ENCODE results near the gene KIAA0232. TPM values are rescaled to one million over a fixed set of nuclear protein-coding genes. Genes with fewer than 3 reads are reported as not detected.

KIAA0232 gene
- total RNA-seq, 1 donor from 2014 or later: 28.1 TPM

DNA sequence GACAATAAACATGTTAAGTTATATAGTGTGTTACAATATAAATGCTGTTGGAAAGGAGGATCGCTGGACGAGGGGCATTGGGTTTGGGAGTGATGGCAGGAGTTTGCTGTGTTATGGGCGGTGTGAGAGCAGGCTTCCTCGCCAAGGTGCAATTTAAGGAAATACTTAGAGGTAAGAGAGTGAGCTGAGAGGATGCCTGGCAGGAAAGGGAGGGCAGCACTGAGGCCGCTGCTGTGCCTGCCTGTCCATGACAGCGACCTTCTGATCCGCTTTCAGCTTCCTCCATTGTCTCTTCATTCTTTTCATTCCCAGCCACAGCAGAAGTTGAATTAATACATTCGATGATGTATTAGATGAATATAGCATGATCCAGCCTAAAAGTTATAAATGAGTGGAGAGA lies 85.9 kb downstream of the KIAA0232 start:
- intact Hi-C loops (cut with DNase I): no loop called here
- no peaks in the 10 kb centered on the region for H3K27me3 ChIP-seq (ENCODE audit: low read depth)
- DNase-seq (no peak), ATAC-seq (no peak)
- no peak overlapping the region for H3K27ac ChIP-seq
- H3K4me1 ChIP-seq: peaks cover 8% of the 10 kb centered on the region
- TF ChIP-seq, protein P1, sequence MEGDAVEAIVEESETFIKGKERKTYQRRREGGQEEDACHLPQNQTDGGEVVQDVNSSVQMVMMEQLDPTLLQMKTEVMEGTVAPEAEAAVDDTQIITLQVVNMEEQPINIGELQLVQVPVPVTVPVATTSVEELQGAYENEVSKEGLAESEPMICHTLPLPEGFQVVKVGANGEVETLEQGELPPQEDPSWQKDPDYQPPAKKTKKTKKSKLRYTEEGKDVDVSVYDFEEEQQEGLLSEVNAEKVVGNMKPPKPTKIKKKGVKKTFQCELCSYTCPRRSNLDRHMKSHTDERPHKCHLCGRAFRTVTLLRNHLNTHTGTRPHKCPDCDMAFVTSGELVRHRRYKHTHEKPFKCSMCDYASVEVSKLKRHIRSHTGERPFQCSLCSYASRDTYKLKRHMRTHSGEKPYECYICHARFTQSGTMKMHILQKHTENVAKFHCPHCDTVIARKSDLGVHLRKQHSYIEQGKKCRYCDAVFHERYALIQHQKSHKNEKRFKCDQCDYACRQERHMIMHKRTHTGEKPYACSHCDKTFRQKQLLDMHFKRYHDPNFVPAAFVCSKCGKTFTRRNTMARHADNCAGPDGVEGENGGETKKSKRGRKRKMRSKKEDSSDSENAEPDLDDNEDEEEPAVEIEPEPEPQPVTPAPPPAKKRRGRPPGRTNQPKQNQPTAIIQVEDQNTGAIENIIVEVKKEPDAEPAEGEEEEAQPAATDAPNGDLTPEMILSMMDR (IDR thresholded peaks at IDR 0.05): no peak
- H3K36me3 ChIP-seq: peaks cover 74% of the 10 kb centered on the region
- no peaks in the 10 kb centered on the region for H3K9me3 ChIP-seq
- no peak overlapping the region for H3K4me3 ChIP-seq

DNA sequence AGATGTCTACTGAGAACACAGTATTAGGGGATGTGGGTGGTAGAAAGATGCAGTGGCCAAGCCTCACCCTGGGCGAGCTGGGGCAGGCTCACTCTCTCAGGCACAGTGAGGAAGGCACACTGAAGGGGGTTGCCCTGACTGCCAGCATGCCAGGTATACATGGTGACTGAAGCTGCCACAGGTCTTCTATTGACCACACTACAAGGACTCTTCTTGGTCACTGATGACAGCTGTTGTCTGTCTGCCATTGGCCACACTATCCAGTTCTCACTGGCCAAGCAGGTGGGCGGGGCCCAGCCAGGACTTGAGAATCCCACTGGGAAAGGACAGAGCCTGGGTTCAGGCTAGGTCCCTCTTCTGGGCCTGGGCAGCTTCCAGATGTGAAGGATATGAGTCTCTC lies 87.4 kb downstream of the KIAA0232 start:
- no peaks in the 10 kb centered on the region for H3K27me3 ChIP-seq (ENCODE audit: low read depth)
- H3K27ac ChIP-seq: no peak overlapping the region
- TF ChIP-seq, protein P1 (IDR thresholded peaks at IDR 0.05): no peak
- H3K36me3 ChIP-seq: peaks cover 72% of the 10 kb centered on the region
- H3K4me3 ChIP-seq: no peak overlapping the region
- peaks cover 16% of the 10 kb centered on the region for H3K4me1 ChIP-seq
- no peaks in the 10 kb centered on the region for H3K9me3 ChIP-seq
- DNase-seq (no peak), ATAC-seq (peak; percentile 9 to 32)
- intact Hi-C loops (cut with DNase I): loop anchor here (10.0 kb wide), 1 partner anchor 155 kb away; the partner anchor contains the start of gene BLOC1S4

DNA sequence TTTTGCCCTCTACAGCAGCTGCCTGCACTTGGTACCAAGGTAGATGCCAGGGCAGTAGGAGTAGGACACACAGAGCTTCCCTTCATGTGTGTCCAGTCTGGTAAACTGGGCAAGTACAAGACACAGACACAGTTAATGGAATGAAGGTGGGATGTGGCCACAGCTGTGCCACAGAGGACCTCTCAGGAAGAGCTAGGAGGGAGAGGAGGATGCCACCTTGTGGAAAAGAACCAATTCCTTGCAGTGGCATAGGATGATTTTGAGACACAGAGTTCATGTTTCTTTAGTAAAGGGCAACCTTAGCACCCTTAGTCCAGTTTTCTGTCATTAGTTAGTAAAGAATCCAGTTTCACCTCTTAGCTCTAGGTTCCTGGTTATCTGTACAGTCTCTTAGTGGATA lies 90.8 kb downstream of the KIAA0232 start:
- H3K4me1 ChIP-seq: peaks cover 31% of the 10 kb centered on the region
- DNase-seq: no peak
- H3K27ac ChIP-seq: no peak overlapping the region
- intact Hi-C loops (cut with DNase I): loop anchor here (10.0 kb wide), 1 partner anchor 158 kb away; the partner anchor contains the start of gene BLOC1S4
- ATAC-seq: no peak
- no peaks in the 10 kb centered on the region for H3K27me3 ChIP-seq (ENCODE audit: low read depth)
- H3K9me3 ChIP-seq: no peaks in the 10 kb centered on the region
- TF ChIP-seq, protein P1 (IDR thresholded peaks at IDR 0.05): no peak
- peaks cover 70% of the 10 kb centered on the region for H3K36me3 ChIP-seq
- no peak overlapping the region for H3K4me3 ChIP-seq

DNA sequence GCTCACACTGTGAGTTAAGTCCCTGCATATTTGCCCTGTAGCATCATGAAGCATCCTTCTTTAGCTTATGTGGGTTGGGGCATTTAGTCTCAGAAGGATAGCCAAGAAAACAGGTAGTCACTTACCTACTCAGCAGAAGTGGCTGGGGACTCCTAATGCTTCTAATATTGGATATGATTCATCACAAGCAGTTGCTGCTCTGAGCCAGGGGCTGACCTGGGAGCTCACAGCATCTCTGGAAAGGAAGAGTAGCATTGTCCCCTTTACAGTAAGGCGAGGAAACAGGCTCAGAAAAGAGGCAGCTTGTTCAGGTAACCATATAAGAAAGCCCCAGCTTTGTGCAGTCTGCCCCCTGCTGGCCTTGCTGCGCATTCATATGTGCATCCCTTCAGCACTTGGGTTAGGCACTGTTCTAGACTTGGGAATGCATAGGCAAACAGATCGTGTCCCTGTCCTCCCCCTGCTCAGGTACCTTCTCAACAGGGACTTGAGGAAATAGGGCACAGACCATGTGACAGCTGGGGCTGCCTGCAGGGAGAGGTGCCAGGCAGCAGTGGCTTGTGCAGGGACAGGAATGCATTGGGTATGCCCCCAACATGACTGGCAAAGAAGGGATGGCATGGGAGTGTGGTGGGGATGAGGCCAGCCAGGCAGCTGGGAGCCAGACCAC lies 91.4 kb downstream of the KIAA0232 start:
- H3K36me3 ChIP-seq: peaks cover 70% of the 10 kb centered on the region

DNA sequence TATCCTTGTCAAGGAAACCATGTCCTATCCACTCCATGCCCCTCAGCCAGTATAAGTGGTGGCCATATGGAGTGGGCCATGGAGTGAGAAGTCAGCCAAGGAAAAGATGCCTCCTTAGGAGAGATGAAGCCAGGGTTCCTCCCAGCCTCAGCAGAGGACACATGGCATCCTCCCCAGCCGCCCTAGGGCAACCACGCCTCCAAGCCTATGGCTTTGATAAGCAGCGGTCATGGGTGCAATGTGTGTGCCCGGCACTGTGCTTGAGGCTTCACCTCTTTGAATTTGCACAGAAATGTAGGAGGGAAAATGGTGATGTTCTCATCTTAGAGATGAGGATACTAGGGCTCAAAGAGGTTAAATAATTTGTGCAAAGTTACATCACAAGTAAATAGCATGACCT lies 92.5 kb downstream of the KIAA0232 start:
- ATAC-seq: peak in 1 of 2 donors; percentile 3
- TF ChIP-seq, protein P1 (IDR thresholded peaks at IDR 0.05): no peak
- no peak for DNase-seq
- Histone ChIP-seq H3K9me3 (no peaks in the 10 kb centered on the region), H3K36me3 (peaks cover 74% of the 10 kb centered on the region), H3K27ac (peak overlapping the region; percentile 24), H3K4me1 (peaks cover 27% of the 10 kb centered on the region), H3K4me3 (no peak overlapping the region), H3K27me3 (ENCODE audit: low read depth) (no peaks in the 10 kb centered on the region)
- intact Hi-C loops (cut with DNase I): loop anchor here (10.0 kb wide), 1 partner anchor 160 kb away; the partner anchor contains the start of gene BLOC1S4

More for the DNA sequence above, 91.4 kb downstream of the KIAA0232 start:
- Histone ChIP-seq H3K4me3 (no peak overlapping the region), H3K27ac (no peak overlapping the region), H3K4me1 (peaks cover 31% of the 10 kb centered on the region), H3K9me3 (no peaks in the 10 kb centered on the region), H3K27me3 (ENCODE audit: low read depth) (no peaks in the 10 kb centered on the region)
- DNase-seq: peak; percentile 82
- TF ChIP-seq, protein P1 (IDR thresholded peaks at IDR 0.05): peak; percentile 85
- peak; percentile 70 to 79 for ATAC-seq
- intact Hi-C loops (cut with DNase I): loop anchor here (10.0 kb wide), 1 partner anchor 159 kb away; the partner anchor contains the start of gene BLOC1S4
